Activated naive CD4-positive, alpha-beta T cell treated with anti-CD3 and anti-CD28 coated beads, Interleukin-2, amount 50 U/mL, for 24 hours (primary cell): ENCODE results near the gene HELQ.
A peak's percentile ranks its signal among the peaks of the same experiment; 100 is the strongest.
"Not testable (repeated sequence)": the region's sequence is repeated elsewhere in the genome, so short reads cannot be mapped to it uniquely, and the experiment has no call there.

ENCODE experiments used
- H3K27ac Mint-ChIP-seq: one replicate; pipeline ENCODE4 v1.8.0; 2021; ENCODE audit warnings: mild to moderate bottlenecking, mixed read lengths
- H3K27me3 Mint-ChIP-seq: one replicate; pipeline ENCODE4 v1.8.0; 2021; ENCODE audit warnings: mixed read lengths
- H3K36me3 Mint-ChIP-seq: one replicate; pipeline ENCODE4 v1.8.0; 2021; ENCODE audit warnings: mixed read lengths
- H3K4me1 Mint-ChIP-seq: one replicate; pipeline ENCODE4 v1.8.0; 2021; ENCODE audit warnings: mixed read lengths
- H3K4me3 Mint-ChIP-seq: one replicate; pipeline ENCODE4 v1.8.0; 2021; ENCODE audit warnings: mild to moderate bottlenecking, mixed read lengths
- H3K9me3 Mint-ChIP-seq: one replicate; pipeline ENCODE4 v1.8.0; 2021; ENCODE audit warnings: mixed read lengths

Gene HELQ, protein sequence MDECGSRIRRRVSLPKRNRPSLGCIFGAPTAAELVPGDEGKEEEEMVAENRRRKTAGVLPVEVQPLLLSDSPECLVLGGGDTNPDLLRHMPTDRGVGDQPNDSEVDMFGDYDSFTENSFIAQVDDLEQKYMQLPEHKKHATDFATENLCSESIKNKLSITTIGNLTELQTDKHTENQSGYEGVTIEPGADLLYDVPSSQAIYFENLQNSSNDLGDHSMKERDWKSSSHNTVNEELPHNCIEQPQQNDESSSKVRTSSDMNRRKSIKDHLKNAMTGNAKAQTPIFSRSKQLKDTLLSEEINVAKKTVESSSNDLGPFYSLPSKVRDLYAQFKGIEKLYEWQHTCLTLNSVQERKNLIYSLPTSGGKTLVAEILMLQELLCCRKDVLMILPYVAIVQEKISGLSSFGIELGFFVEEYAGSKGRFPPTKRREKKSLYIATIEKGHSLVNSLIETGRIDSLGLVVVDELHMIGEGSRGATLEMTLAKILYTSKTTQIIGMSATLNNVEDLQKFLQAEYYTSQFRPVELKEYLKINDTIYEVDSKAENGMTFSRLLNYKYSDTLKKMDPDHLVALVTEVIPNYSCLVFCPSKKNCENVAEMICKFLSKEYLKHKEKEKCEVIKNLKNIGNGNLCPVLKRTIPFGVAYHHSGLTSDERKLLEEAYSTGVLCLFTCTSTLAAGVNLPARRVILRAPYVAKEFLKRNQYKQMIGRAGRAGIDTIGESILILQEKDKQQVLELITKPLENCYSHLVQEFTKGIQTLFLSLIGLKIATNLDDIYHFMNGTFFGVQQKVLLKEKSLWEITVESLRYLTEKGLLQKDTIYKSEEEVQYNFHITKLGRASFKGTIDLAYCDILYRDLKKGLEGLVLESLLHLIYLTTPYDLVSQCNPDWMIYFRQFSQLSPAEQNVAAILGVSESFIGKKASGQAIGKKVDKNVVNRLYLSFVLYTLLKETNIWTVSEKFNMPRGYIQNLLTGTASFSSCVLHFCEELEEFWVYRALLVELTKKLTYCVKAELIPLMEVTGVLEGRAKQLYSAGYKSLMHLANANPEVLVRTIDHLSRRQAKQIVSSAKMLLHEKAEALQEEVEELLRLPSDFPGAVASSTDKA

DNA sequence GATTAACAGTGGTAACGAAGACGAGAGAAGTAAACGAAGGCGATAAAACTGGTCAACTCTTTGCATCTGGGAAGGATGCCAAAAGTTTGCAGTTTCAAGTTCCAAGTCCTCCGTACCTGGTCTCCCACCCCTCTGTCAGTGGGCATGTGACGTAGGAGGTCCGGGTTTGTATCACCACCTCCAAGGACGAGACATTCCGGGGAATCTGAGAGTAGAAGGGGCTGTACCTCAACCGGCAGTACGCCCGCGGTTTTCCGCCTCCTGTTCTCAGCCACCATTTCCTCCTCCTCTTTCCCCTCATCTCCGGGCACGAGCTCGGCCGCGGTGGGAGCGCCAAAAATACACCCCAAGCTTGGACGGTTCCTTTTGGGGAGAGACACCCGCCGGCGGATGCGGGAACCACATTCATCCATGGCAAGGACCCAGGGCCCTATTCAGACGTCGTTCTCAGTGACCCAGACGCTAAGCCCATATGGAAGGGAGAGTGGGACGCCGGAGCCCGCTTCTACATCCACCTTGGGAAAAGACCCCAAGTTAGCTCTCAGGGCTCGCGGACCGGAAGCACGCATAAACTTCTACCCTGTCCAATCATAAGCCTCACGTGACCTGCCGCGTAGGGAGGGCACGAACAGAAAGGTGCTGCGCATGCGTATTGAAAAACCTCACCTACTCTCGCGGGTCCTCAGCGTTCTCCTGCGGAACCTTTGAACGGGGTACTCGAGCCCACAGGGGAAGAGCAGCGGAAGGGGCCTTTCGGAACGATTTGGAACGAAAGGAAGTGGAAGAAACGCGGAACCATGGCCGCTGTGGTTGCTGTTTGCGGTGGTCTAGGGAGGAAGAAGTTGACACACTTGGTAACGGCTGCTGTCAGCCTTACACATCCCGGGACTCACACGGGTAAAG lies at the start of gene HELQ, which contains the start of gene MRPS18C:
Gene HELQ (minus strand): TSS at position 543 of the 903 bp plus-strand sequence. CDS start 130 bp downstream, at position 413.
Gene MRPS18C (plus strand): TSS at position 778 of the 903 bp plus-strand sequence. CDS start 20 bp downstream, at position 798.
- Mint-ChIP-seq H3K4me3 (peak within 1 kb of the TSS; percentile 99), H3K9me3 (no peaks in the 10 kb centered on the region), H3K36me3 (peaks cover 17% of the 10 kb centered on the region), H3K4me1 (peaks cover 45% of the 10 kb centered on the region), H3K27me3 (no peaks in the 10 kb centered on the region), H3K27ac (peak within 1 kb of the TSS; percentile 99)

DNA sequence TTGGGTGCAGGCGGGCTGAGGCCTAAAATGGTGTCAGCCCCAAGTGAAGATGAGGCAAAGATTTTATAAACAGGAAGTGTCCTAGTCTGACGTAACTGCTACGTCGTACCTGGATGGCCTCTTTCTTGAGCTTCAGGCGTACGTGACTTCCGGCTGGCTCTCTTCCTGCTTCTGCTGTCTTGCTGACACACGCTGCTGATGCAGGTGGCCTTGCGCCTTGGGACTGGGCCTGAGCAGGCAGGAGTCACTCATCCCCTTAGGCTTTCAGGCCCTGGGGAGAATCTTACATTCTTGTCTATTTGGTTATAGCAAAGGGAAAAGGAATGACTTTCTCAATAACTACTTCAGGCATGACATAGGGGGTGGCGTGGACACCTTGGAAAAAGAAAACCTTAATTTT lies 49.4 kb upstream of the HELQ start:
- Mint-ChIP-seq H3K4me3 (no peak overlapping the region), H3K36me3 (no peaks in the 10 kb centered on the region), H3K27me3 (no peaks in the 10 kb centered on the region), H3K4me1 (peaks cover 15% of the 10 kb centered on the region), H3K9me3 (no peaks in the 10 kb centered on the region), H3K27ac (no peak overlapping the region)

DNA sequence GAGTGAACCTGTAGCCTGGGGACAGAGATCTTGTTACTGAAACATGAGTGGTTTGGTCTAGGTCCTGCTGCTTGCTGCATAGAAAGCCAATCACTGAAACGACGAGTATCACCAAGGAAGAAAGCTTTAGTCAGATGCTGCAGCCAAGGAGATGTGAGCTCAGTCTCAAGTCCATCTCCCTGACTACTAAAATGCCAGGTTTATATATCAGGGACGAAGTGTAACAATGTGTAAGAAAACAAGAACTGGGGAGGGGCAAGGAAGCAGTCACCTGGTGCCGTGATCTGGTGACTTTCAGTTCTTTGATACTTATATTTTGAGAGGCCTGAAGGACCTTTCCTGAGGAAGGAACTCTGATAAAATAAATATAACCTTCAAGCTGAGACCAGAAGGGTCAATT lies 48.9 kb upstream of the HELQ start:
- Mint-ChIP-seq H3K36me3 (no peaks in the 10 kb centered on the region), H3K9me3 (no peaks in the 10 kb centered on the region), H3K4me1 (peaks cover 15% of the 10 kb centered on the region), H3K27me3 (no peaks in the 10 kb centered on the region), H3K27ac (peak overlapping the region; percentile 80), H3K4me3 (peak overlapping the region; percentile 33)

DNA sequence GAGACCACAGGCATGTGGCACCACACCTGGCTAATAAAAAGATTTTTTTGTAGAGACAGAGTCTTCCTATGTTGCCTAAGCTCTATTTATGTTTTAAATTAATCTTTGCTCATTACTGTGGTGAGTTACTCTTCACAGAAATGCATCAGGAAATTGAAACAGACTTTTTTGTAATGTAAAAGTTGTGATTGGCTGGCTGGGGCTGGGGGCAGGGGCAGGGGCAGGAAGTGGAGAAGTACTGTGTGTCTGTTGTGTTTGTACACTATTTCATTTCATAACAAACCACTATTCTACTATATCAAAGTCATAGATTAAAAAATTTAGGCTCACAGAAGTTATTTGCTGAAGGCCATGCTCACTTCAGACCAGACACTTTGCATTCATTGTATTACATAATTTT lies 48.4 kb upstream of the HELQ start:
- Mint-ChIP-seq H3K27me3 (no peaks in the 10 kb centered on the region), H3K36me3 (no peaks in the 10 kb centered on the region), H3K9me3 (no peaks in the 10 kb centered on the region), H3K4me1 (peaks cover 15% of the 10 kb centered on the region), H3K4me3 (no peak overlapping the region), H3K27ac (peak overlapping the region; percentile 80)

DNA sequence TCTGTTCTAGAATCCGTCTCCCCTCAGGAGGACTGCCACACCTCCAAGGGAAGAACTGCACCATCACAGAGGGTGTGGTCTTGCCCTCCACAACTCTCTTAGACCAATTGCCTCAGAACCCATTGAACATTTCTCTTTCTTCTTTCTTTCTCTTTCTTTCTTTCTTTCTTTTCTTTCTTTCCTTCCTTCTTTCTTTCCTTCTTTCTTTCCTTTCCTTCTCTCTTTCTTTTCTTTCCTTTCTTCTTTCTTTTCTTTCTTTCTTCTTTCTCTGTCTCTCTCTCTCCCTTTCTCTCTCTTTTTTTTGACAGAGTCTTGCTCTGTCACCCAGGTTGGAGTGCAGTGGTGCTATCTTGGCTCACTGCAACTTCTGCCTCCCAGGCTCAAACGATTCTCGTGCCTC lies 46.0 kb upstream of the HELQ start:
- not testable (repeated sequence) for H3K27ac Mint-ChIP-seq, H3K9me3 Mint-ChIP-seq, H3K27me3 Mint-ChIP-seq, H3K4me3 Mint-ChIP-seq, H3K36me3 Mint-ChIP-seq
- peaks cover 15% of the 10 kb centered on the region for H3K4me1 Mint-ChIP-seq

DNA sequence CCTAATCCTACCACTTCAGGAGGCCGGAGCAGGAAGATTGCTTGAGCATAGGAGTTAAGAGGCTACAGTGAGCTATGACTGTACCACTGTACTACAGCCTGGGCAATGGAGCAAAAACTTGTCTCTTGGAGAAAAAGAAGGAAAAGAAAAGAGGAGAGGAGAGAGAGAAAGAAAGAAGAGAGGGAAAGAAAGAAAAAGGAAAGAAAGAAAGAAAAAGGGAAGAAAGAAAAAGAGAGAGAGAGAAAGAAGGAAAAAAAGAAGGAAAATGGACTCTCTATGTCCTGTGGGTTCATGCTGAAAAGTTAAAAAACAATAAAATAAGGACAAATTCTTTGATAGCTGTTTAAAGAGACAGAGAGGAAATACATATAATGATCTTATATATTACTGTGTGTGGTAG lies 42.6 kb upstream of the HELQ start:
- Mint-ChIP-seq H3K27ac (no peak overlapping the region), H3K36me3 (no peaks in the 10 kb centered on the region), H3K9me3 (no peaks in the 10 kb centered on the region), H3K4me1 (no peaks in the 10 kb centered on the region), H3K4me3 (no peak overlapping the region), H3K27me3 (no peaks in the 10 kb centered on the region)

DNA sequence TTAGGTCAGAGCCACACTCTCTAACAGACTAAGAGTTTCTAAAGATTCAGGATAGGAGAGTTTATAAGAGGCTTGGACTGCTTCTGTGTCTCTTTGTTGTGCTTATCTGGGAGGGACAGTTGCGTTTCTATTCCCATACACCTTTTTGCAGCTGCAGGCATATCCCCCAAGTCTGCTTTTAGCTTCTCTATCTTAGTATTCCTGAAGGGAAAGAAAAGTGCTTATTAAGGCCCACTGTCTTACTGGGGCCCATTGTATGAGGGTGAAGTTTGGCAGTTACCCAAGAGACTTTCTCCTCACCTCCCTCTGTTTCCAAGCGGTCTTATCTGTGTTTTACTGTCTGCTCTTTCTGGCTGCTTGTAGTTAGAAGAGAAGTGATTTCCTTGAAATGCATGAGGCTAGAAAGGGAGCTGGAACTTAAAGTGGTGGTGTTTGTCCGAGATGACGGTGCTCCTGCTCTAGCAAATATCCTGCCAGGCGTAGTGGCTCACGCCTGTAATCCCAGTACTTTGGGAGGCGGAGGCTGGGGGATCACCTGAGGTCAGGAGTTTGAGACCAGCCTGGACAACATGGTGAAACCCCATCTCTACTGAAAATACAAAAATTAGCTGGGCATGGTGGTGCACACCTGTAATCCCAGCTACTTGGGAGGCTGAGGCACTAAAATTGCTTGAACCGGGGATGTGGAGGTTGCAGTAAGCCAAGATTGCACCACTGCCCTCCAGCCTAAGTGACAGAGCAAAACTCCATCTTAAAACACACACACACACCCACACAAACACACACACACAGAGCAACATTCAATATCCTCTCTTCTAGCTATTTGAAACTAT lies 40.7 kb upstream of the HELQ start:
- not testable (repeated sequence) for H3K27ac Mint-ChIP-seq, H3K9me3 Mint-ChIP-seq, H3K4me1 Mint-ChIP-seq, H3K27me3 Mint-ChIP-seq, H3K4me3 Mint-ChIP-seq, H3K36me3 Mint-ChIP-seq

DNA sequence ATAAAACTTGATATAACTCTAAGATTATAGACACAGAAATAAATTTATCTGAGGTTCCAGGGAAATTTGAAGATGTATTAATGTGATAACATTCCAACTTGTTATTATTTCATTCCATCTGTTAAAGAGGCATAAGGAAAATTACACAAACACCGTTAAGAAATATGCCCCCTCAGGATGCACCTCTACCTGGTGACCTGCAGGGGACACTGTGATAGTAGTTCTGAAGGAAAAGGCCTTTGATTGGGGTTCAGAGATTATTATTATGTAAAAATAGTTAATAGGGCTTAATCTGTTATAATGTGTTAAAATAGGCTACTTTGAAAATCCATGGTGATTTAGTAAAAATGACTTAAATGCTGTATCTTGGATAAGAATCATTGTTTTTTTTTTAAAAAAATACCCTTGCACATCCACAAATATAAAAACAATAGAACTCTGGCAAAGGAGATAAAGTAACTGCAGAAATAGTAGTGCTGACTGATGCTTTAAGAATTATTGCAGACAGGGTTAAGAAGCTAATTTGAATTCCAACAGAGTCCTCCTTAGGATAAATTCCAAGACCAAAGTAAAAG lies 35.3 kb upstream of the HELQ start:
- no peaks in the 10 kb centered on the region for H3K27me3 Mint-ChIP-seq
- peaks cover 9% of the 10 kb centered on the region for H3K4me1 Mint-ChIP-seq

DNA sequence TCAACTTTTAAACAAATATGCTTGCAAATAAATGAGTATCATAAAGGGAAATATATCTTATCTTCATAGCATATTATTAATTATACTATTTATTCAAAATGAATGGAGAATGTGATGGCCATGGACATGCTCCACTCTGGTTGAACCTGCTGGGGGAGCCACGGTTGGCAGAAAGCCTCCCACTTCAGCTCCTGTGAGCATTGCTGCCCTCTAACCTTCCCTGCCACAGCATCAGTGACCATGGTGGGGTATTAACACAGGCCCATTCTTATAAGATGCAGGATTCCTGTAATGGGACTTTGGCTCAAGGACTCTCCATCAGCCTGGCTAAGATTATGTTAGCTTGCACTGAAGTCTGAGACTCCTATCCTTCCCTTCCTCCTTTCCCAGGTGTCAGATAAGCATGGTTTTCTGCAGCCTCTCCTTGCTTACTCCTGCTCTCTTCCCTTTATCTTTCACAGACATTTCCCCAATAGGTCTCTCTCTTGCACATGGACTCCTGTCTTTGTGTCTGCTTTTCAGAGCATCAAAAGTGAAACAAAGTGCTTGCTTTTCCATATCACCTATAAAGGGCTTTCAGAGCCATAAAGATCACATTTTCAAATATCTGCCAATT lies 34.2 kb upstream of the HELQ start:
- Mint-ChIP-seq H3K4me1 (peaks cover 13% of the 10 kb centered on the region), H3K4me3 (no peak overlapping the region), H3K27ac (no peak overlapping the region), H3K27me3 (no peaks in the 10 kb centered on the region), H3K36me3 (no peaks in the 10 kb centered on the region), H3K9me3 (no peaks in the 10 kb centered on the region)

More for the DNA sequence above, 35.3 kb upstream of the HELQ start:
- Mint-ChIP-seq H3K27ac (no peak overlapping the region), H3K4me3 (no peak overlapping the region), H3K9me3 (no peaks in the 10 kb centered on the region), H3K36me3 (no peaks in the 10 kb centered on the region)

DNA sequence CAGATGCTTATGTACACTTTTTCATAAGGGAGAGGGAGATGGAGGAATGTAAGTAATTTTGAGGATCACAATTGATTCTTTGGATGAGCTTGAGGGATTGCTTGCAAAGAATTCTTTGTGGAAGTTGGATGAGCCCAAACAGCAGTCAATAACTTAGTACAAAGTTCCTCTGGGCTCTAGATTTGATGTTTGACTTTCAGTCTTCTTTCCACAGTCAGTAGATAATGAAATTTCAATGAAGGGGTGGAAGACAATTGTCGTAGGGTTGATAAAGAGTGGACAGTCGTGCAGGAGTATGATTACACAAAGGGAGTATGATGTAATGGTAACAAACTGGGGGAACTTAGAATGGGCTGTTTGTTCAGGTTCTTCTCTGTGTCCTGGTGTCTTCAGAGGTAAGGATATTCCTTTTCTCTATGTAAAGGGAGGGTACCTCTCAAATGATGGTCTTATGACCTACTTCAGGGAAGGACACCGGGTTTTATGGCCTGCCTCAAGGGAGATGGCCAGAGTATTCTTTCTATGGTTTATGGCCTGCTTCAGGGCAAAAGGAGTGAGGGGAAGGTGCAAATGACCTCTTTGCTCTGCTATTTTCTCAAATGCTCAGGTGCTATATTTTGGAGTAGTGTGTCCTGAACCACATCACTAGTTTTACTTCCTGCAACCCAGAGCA lies 31.0 kb upstream of the HELQ start:
- Mint-ChIP-seq H3K9me3 (no peaks in the 10 kb centered on the region), H3K27ac (peak overlapping the region; percentile 86), H3K4me3 (peak overlapping the region; percentile 49), H3K36me3 (no peaks in the 10 kb centered on the region), H3K4me1 (peaks cover 34% of the 10 kb centered on the region), H3K27me3 (no peaks in the 10 kb centered on the region)

DNA sequence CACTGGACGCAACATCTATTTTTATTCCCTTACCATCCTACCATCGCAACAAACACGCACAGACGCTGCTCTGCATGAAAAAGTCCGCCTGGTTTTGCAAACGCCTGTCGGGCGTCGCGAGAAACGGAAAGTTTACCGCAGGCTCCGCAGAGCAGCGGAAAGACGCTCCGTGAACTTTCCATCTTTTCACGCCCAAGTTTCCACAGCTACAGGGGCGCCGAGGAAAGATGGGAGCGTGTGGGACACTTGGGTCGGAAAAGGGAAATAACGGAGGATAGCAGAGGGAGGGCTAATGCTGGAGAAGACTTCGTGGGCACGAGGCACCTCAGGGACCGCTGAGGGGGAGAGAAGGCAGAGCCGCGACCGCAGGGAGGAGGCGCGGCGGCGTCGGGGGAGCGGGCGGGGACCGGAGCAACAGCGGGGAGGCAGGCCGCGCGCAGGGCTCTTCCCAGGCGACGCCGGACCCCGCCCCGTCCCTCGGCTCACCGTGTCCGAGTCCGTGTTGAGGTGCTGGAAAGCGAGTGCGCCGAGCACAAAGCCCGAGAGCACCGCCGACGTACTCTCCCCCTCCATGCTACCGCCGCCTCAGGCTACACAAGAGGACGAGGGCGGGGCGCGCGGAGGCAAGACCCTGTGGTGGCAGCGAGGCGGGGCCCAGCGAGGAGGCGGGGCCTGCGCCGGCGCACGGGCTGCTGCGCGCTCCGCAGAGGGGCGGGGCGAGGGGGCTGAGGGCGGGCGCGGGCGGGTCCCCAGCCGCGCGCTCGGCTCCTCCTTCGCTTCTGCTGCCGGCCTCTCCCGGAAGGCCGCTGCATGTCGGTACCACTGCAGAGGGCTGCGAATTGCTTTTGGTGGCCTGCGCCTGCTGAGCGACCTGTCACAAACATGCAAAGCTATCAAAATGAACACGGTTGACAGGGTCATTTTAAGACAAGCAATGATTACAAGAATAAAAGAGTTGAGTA lies 29.2 kb upstream of the HELQ start, which contains the start of gene ABRAXAS1:
Gene ABRAXAS1 (minus strand): TSS at position 601 of the 962 bp plus-strand sequence. CDS start 28 bp downstream, at position 573.
- Mint-ChIP-seq H3K36me3 (no peaks in the 10 kb centered on the region), H3K27me3 (no peaks in the 10 kb centered on the region), H3K27ac (peak within 1 kb of the TSS; percentile 97), H3K4me3 (peak within 1 kb of the TSS; percentile 100), H3K9me3 (no peaks in the 10 kb centered on the region), H3K4me1 (peaks cover 39% of the 10 kb centered on the region)

DNA sequence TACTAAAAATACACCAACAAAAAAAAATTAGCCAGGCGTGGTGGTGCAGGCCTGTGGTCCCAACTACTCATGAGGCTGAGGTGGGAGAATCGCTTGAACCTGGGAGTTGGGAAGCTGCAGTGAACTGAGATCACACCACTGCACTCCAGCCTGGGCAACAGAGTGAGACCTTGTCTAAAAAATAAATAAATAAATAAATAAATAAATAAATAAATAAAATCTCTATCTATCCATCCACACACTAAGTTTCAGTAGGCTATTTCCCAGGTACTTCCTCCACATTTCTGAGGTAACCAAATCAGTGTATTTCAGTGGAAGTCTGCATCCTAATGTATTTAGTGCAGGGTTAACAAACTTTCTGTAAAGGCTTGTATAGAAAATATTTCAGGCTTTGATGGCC lies 18.3 kb upstream of the HELQ start:
- no peaks in the 10 kb centered on the region for H3K9me3 Mint-ChIP-seq
- peaks cover 2% of the 10 kb centered on the region for H3K36me3 Mint-ChIP-seq
- no peak overlapping the region for H3K27ac Mint-ChIP-seq
- peaks cover 4% of the 10 kb centered on the region for H3K4me1 Mint-ChIP-seq
- H3K27me3 Mint-ChIP-seq: no peaks in the 10 kb centered on the region
- H3K4me3 Mint-ChIP-seq: no peak overlapping the region
